GM12878 (cell line): ENCODE data around the gene TSNAX. TPM values are rescaled to one million over a fixed set of nuclear protein-coding genes. Genes with fewer than 3 reads are reported as not detected.

Experiments used
- ATAC-seq: fragments of 200-7000 bp; cut with Tn5 transposase; 3 replicates; pipeline ENCODE4 v1.9.1; 2020; ENCODE audit warnings: mild to moderate bottlenecking, moderate library complexity
- BruUV-seq: library from RNA; stranded (reverse); fragments of 400-500 nt; replicated peaks from 2 replicates; lab custom pipeline; 2021; lab: Mats Ljungman, UMichigan
- CTCF ChIA-PET: fragments of 300-600 bp; sonication (Branson Sonifier 250); formaldehyde crosslinking; extraction: SDS; loops from one replicate; lab custom pipeline; 2021; ENCODE audit warnings: inconsistent platforms; lab: Yijun Ruan, JAX
- POLR2A ChIA-PET: fragments of 350-600 bp; formaldehyde crosslinking; extraction: SDS; loops from one replicate; lab custom pipeline; 2021; ENCODE audit warnings: inconsistent platforms; lab: Charles Lee
- RAD21 ChIA-PET: fragments of 300-600 bp; sonication (Branson Sonifier 250); formaldehyde crosslinking; loops from one replicate; lab custom pipeline; 2023; ENCODE audit warnings: antibody characterized with exemption; ENCODE audit not compliant: unreplicated experiment; lab: Charles Lee
- SMC1A ChIA-PET: fragments of 300-600 bp; sonication (Branson Sonifier 250); formaldehyde crosslinking; loops from one replicate; lab custom pipeline; 2023; ENCODE audit not compliant: unreplicated experiment, uncharacterized antibody; lab: Charles Lee
- DNase-seq: peaks from one replicate; pipeline ENCODE4 v3.0.0-alpha.2; 2011; ENCODE audit warnings: low read depth, low spot score
- FAIRE-seq: peaks from 3 replicates; lab custom pipeline; 2011; peaks lifted over from hg19 to GRCh38; lab: Jason Lieb, UNC
- H2AFZ ChIP-seq: 2 replicates; pipeline ENCODE4 v1.6.0; 2011; ENCODE audit warnings: low read depth, low read length, control low read depth; ENCODE audit not compliant: control insufficient read depth
- H3K27ac ChIP-seq: 2 replicates; pipeline ENCODE4 v1.5.1; 2011; ENCODE audit warnings: control low read depth; ENCODE audit not compliant: control insufficient read depth, insufficient read depth
- H3K27me3 ChIP-seq, 2 experiments: replicated peaks in 1 of 2; 2 replicates each; pipeline versions ENCODE4 v1.6.0 to v1.6.1; 2011; ENCODE audit warnings: low read length in 1 of 2; ENCODE audit not compliant: control insufficient read depth in 2 of 2, insufficient read depth in 2 of 2
- H3K36me3 ChIP-seq, 2 experiments: 2 replicates each; pipeline ENCODE4 v1.5.1; 2011; ENCODE audit warnings: low read length in 1 of 2; ENCODE audit not compliant: control insufficient read depth in 2 of 2, insufficient read depth in 2 of 2
- H3K4me1 ChIP-seq: 2 replicates; pipeline ENCODE4 v1.6.1; 2011; ENCODE audit warnings: mild to moderate bottlenecking, low read length, moderate library complexity, mixed read lengths; ENCODE audit not compliant: control insufficient read depth, insufficient read depth
- H3K4me2 ChIP-seq: 2 replicates; pipeline ENCODE4 v1.6.0; 2011; ENCODE audit warnings: control low read depth; ENCODE audit not compliant: control insufficient read depth, insufficient read depth
- H3K4me3 ChIP-seq: fragments of 200-600 bp; sonication (generic); 2 replicates; pipeline ENCODE4 v1.5.1; 2016
- H3K79me2 ChIP-seq: 2 replicates; pipeline ENCODE4 v1.6.0; 2011; ENCODE audit warnings: low read length; ENCODE audit not compliant: control insufficient read depth, insufficient read depth
- H3K9ac ChIP-seq: 2 replicates; pipeline ENCODE4 v1.8.0; 2011; ENCODE audit warnings: low read length, control low read depth, mixed read lengths; ENCODE audit not compliant: control insufficient read depth, insufficient read depth
- H3K9me3 ChIP-seq: replicated peaks from 3 replicates; pipeline ENCODE4 v1.5.1; 2011; ENCODE audit warnings: mild to moderate bottlenecking, low read length; ENCODE audit not compliant: control insufficient read depth, insufficient read depth
- H4K20me1 ChIP-seq: 2 replicates; pipeline ENCODE4 v1.6.0; 2011; ENCODE audit not compliant: control insufficient read depth, insufficient read depth
- EED ChIP-seq: sonication (generic); IDR thresholded peaks from 2 replicates; pipeline ENCODE4 v1.6.1; 2016; ENCODE audit warnings: antibody characterized with exemption, low read depth
- HDAC2 ChIP-seq: fragments of 200-600 bp; sonication (generic); IDR thresholded peaks from 2 replicates; pipeline ENCODE4 v1.6.1; 2017
- JUNB ChIP-seq: IDR thresholded peaks from 2 replicates; pipeline ENCODE4 v1.6.1; 2016; ENCODE audit warnings: antibody characterized with exemption, mild to moderate bottlenecking
- MYB ChIP-seq: fragments of 150-350 bp; IDR thresholded peaks from 2 replicates; pipeline ENCODE4 v1.6.1; 2014; ENCODE audit warnings: mild to moderate bottlenecking, low read depth, low read length, borderline replicate concordance
- NFXL1 ChIP-seq: fragments of 450-650 bp; IDR thresholded peaks from 2 replicates; pipeline ENCODE4 v1.6.1; 2017; ENCODE audit warnings: antibody characterized with exemption, mild to moderate bottlenecking, borderline replicate concordance
- PAX5 ChIP-seq: IDR thresholded peaks from 2 replicates; pipeline ENCODE4 v1.6.1; 2011; ENCODE audit warnings: low read depth, low read length, borderline replicate concordance
- RAD21 ChIP-seq: IDR thresholded peaks from 2 replicates; pipeline ENCODE4 v1.6.1; 2011; ENCODE audit warnings: mild to moderate bottlenecking, low read depth, low read length, moderate library complexity; ENCODE audit not compliant: insufficient read depth
- SP1 ChIP-seq: IDR thresholded peaks from one replicate; pipeline ENCODE4 v1.6.1; 2011; ENCODE audit warnings: low read depth, low read length
- SPI1 ChIP-seq: IDR thresholded peaks from 2 replicates; pipeline ENCODE4 v1.6.1; 2011; ENCODE audit warnings: low read depth, mild to moderate bottlenecking, low read length, moderate library complexity, borderline replicate concordance; ENCODE audit not compliant: insufficient read depth
- STAT1 ChIP-seq: fragments of 450-650 bp; conservative IDR thresholded peaks from 2 replicates; pipeline ENCODE4 v1.6.1; 2014; ENCODE audit warnings: antibody characterized with exemption, mild to moderate bottlenecking
- TARDBP ChIP-seq: IDR thresholded peaks from 2 replicates; pipeline ENCODE4 v1.6.1; 2016; ENCODE audit warnings: borderline replicate concordance
- ZBTB40 ChIP-seq: fragments of 450-650 bp; IDR thresholded peaks from 2 replicates; pipeline ENCODE4 v1.6.1; 2016; ENCODE audit warnings: mild to moderate bottlenecking, moderate library complexity, borderline replicate concordance
- WGBS: methylation state at CpG from one replicate; pipeline ENCODE4 v1.1.6; 2016; ENCODE audit warnings: low lambda C conversion rate; ENCODE audit not compliant: insufficient replicate concordance, insufficient coverage; ENCODE audit errors: missing lambda C conversion rate; 5-methylcytosine and 5-hydroxymethylcytosine counted together
- in situ Hi-C: fragments of 300-500 bp; cut with MboI; formaldehyde crosslinking; loops from 9 replicates; pipeline ENCODE4 v1.14.3; 2018; ENCODE audit warnings: mixed read lengths
- intact Hi-C: fragments of 100-400 bp; cut with micrococcal nuclease; formaldehyde crosslinking; loops from one replicate; pipeline ENCODE4 v1.14.2; 2022; ENCODE audit not compliant: unreplicated experiment
- polyA plus RNA-seq, 11 experiments: library from polyadenylated mRNA; depleted of rRNA in 4 of 11; unstranded in 6 of 11; stranded (reverse) in 5 of 11; fragments of >200 nt; fragmentation: Nextera tagmentation in 4 of 11; fragmentation: Illumina TruSeq in 1 of 11; extraction: Ambion mirVana in 4 of 11; extraction: Trizol in 1 of 11; gene quantifications; 1 replicate in 1 of 11; 2 replicates in 10 of 11; pipeline versions ENCODE4 v1.2.1 to v1.2.3, GENCODE V29; 2011 to 2016; ENCODE audit warnings: inconsistent platforms in 2 of 11, missing spikeins in 2 of 11, low read depth in 1 of 11
- total RNA-seq, 4 experiments: library from RNA; depleted of rRNA in 3 of 4; stranded (reverse); fragments of >200 nt in 3 of 4; fragmentation: Illumina TruSeq in 1 of 4; extraction: Trizol in 1 of 4; gene quantifications; 2 replicates each; pipeline versions ENCODE4 v1.2.1 to v1.2.3, GENCODE V29; 2013 to 2021
- TF ChIP-seq, protein P1 (sequence below): fragments of 450-650 bp; IDR thresholded peaks from 2 replicates; pipeline ENCODE4 v1.6.1; 2017; ENCODE audit warnings: low read depth, mild to moderate bottlenecking, moderate library complexity

The TSNAX gene
- total and polyA plus RNA-seq, 10 of the 15 experiments (the other 5 are each of a cell fraction or from before 2014, with no cell fraction given): 24.8 to 49.7 (median 35.6) TPM

DNA sequence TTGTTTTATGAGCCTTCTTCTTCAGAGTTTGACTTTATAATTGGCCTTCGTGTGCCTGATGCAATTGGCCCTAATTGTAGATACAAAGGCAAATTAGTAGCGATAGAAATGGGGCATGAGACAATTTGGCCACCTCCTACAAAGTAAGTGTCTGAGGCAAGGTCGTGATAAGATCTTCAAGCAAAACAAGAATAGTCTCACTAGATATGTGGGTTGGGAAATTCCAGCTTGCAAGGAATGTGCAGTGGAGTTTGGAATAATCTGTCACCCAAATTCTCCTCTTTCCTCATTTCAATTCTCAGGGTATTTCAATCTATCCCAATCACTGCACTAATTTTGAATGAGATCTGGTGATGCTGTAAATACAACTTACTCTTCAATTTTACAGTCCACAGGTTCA is 11.4 kb upstream of the TSNAX start:
- Histone ChIP-seq H3K79me2 (no peaks in the 10 kb centered on the region), H2AFZ (no peak overlapping the region), H3K4me3 (no peak overlapping the region)
- CTCF ChIA-PET: no interaction called here
- intact Hi-C loops: no loop called here
- TF ChIP-seq MYB: no peak
- TF ChIP-seq STAT1: no peak
- no peak for TF ChIP-seq HDAC2
- TF ChIP-seq NFXL1: no peak
- TF ChIP-seq RAD21: no peak
- TF ChIP-seq, all 136 proteins: peak for 0
- FAIRE-seq (no peak), ATAC-seq (no peak), DNase-seq (no peak)
- ChIA-PET POLR2A (no interaction called here), SMC1A (no interaction called here), RAD21 (no interaction called here)
- Histone ChIP-seq H3K4me2 (no peak overlapping the region), H3K9ac (no peak overlapping the region), H3K4me1 (peaks cover 7% of the 10 kb centered on the region), H3K27ac (no peak overlapping the region), H3K36me3 (no peaks in the 10 kb centered on the region), H3K27me3 (no peaks in the 10 kb centered on the region), H3K9me3 (no peaks in the 10 kb centered on the region), H4K20me1 (no peaks in the 10 kb centered on the region)
- WGBS: 59% methylated on average over 3 of the region's 3 CpGs
- in situ Hi-C loops: no loop called here
- no TSS peak for BruUV-seq

- Histone ChIP-seq H3K9me3 (no peaks in the 10 kb centered on the region), H3K36me3 (no peaks in the 10 kb centered on the region), H3K79me2 (no peaks in the 10 kb centered on the region), H3K9ac (no peak overlapping the region), H3K27me3 (no peaks in the 10 kb centered on the region), H3K27ac (no peak overlapping the region), H2AFZ (no peak overlapping the region), H3K4me1 (peaks cover 7% of the 10 kb centered on the region), H4K20me1 (no peaks in the 10 kb centered on the region), H3K4me2 (no peak overlapping the region), H3K4me3 (no peak overlapping the region)
- ChIA-PET CTCF (interaction anchor here (0.8 to 1.2 kb wide), 3 partner anchors 9 to 98 kb away, joined by 3 read pairs; no protein-coding TSS in a partner anchor), RAD21 (no interaction called here), POLR2A (no interaction called here), SMC1A (interaction anchor here (1.7 kb wide), 1 partner anchor 11 kb away, joined by 5 read pairs; no protein-coding TSS in a partner anchor)
- ATAC-seq (no peak), FAIRE-seq (no peak), DNase-seq (no peak)
- 77% methylated on average over 5 of the region's 5 CpGs for WGBS
- no TSS peak for BruUV-seq
- in situ Hi-C loops (no loop called here), intact Hi-C loops (no loop called here)
- TF ChIP-seq SP1 (no peak), ZBTB40 (no peak), TARDBP (no peak), PAX5 (no peak), EED (no peak), SPI1 (no peak), JUNB (no peak)
- TF ChIP-seq, protein P1, sequence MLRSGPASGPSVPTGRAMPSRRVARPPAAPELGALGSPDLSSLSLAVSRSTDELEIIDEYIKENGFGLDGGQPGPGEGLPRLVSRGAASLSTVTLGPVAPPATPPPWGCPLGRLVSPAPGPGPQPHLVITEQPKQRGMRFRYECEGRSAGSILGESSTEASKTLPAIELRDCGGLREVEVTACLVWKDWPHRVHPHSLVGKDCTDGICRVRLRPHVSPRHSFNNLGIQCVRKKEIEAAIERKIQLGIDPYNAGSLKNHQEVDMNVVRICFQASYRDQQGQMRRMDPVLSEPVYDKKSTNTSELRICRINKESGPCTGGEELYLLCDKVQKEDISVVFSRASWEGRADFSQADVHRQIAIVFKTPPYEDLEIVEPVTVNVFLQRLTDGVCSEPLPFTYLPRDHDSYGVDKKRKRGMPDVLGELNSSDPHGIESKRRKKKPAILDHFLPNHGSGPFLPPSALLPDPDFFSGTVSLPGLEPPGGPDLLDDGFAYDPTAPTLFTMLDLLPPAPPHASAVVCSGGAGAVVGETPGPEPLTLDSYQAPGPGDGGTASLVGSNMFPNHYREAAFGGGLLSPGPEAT: no peak
Observed at GRCh38 chr1:231518485-231519034, 9.9 kb upstream of the TSNAX start.
